ENCODE data around the gene GIPC2. TPM values are rescaled to one million over a fixed set of nuclear protein-coding genes. Genes with fewer than 3 reads are reported as not detected.

GIPC2 gene
- total RNA-seq, 1 experiment from 2014 or later, result 0.07 TPM

GRCh38 chr1:78165816-78166215, 120.0 kb downstream of the GIPC2 start:
- no peaks in the 10 kb centered on the region for H3K4me1 ChIP-seq (ENCODE audit: control insufficient read depth in 1 of 2, insufficient read depth in 2 of 2, low read length in 2 of 2)
- no peaks in the 10 kb centered on the region for H3K79me2 ChIP-seq (ENCODE audit: insufficient read depth, low read length)
- no peaks in the 10 kb centered on the region for H3K27me3 ChIP-seq (ENCODE audit: insufficient read depth, low read length)
- DNase-seq (ENCODE audit: low read depth, low spot score), result no peak
- no peak overlapping the region for H3K27ac ChIP-seq (ENCODE audit: low read depth, low read length)
- ChIA-PET RAD21 (ENCODE audit: low non-redundant PET in 1 of 2, low total read pairs in 2 of 2, uncharacterized antibody in 2 of 2, unreplicated experiment in 2 of 2) (no interaction called here), POLR2A (no interaction called here), CTCF (no interaction called here)
- TF ChIP-seq SIN3A (IDR thresholded peaks at IDR 0.05; ENCODE audit: low read depth) (no peak), ZBTB33 (IDR thresholded peaks at IDR 0.05; ENCODE audit: extremely low read depth, insufficient replicate concordance, low read length) (no peak), FOSL1 (IDR thresholded peaks at IDR 0.05; ENCODE audit: low read depth) (no peak), POLR2A (IDR thresholded peaks at IDR 0.05; ENCODE audit: borderline replicate concordance, extremely low read depth, insufficient read depth, insufficient read length) (no peak), ZFX (IDR thresholded peaks at IDR 0.05) (no peak), TCF7L2 (IDR thresholded peaks at IDR 0.05; ENCODE audit: borderline replicate concordance, extremely low read depth, insufficient read depth, insufficient read length) (no peak), EZH2phosphoT487 (IDR thresholded peaks at IDR 0.05; ENCODE audit: borderline replicate concordance) (no peak)
- intact Hi-C loops (cut with micrococcal nuclease), result no loop called here
- H4K20me1 ChIP-seq (ENCODE audit: insufficient read depth), result no peaks in the 10 kb centered on the region
- no peak overlapping the region for H3K4me2 ChIP-seq (ENCODE audit: low read length)
- no peaks in the 10 kb centered on the region for H3K9me3 ChIP-seq (ENCODE audit: control insufficient read depth in 1 of 2, insufficient read depth in 1 of 2, low read depth in 1 of 2, low read length in 2 of 2)
- no TSS peak for BruUV-seq (replicated peaks)
- H2AFZ ChIP-seq (ENCODE audit: low read depth, low read length, poor library complexity, severe bottlenecking), result no peak overlapping the region
- no peak overlapping the region for H3K4me3 ChIP-seq (replicated peaks in 1 of 2; ENCODE audit: low read depth in 1 of 2, low read length in 2 of 2)
- ATAC-seq, result no peak
- H3K36me3 ChIP-seq (ENCODE audit: control insufficient read depth in 1 of 2, insufficient read depth in 2 of 2, low read length in 2 of 2), result no peaks in the 10 kb centered on the region
- H3K9ac ChIP-seq (ENCODE audit: low read length), result no peak overlapping the region
- no peaks in the 10 kb centered on the region for H3K9me2 ChIP-seq (ENCODE audit: insufficient read depth)

- TF ChIP-seq ATF3 (IDR thresholded peaks at IDR 0.05), result no peak
- TF ChIP-seq CBX3 (IDR thresholded peaks at IDR 0.05; ENCODE audit: low read depth), result no peak
- TF ChIP-seq ZNF274 (IDR thresholded peaks at IDR 0.05; ENCODE audit: low read depth, low read length), result no peak
- no peak for TF ChIP-seq EZH2phosphoT487 (IDR thresholded peaks at IDR 0.05; ENCODE audit: borderline replicate concordance)
- no peak for TF ChIP-seq POLR2A (IDR thresholded peaks at IDR 0.05; ENCODE audit: borderline replicate concordance, extremely low read depth, insufficient read depth, insufficient read length)
- no peak for TF ChIP-seq YY1 (IDR thresholded peaks at IDR 0.05; ENCODE audit: extremely low read depth, insufficient replicate concordance, low read depth, low read length)
- TF ChIP-seq ZFX (IDR thresholded peaks at IDR 0.05), result no peak
- TF ChIP-seq POLR2AphosphoS5 (IDR thresholded peaks at IDR 0.05; ENCODE audit: low read depth, low read length), result no peak
- Histone ChIP-seq H3K4me1 (ENCODE audit: control insufficient read depth in 1 of 2, insufficient read depth in 2 of 2, low read length in 2 of 2) (no peaks in the 10 kb centered on the region), H3K36me3 (ENCODE audit: control insufficient read depth in 1 of 2, insufficient read depth in 2 of 2, low read length in 2 of 2) (no peaks in the 10 kb centered on the region), H3K4me3 (replicated peaks in 1 of 2; ENCODE audit: low read depth in 1 of 2, low read length in 2 of 2) (no peak overlapping the region), H3K27ac (ENCODE audit: low read depth, low read length) (no peak overlapping the region), H3K4me2 (ENCODE audit: low read length) (no peak overlapping the region), H2AFZ (ENCODE audit: low read depth, low read length, poor library complexity, severe bottlenecking) (no peak overlapping the region), H3K79me2 (ENCODE audit: insufficient read depth, low read length) (no peaks in the 10 kb centered on the region), H3K9ac (ENCODE audit: low read length) (no peak overlapping the region), H3K27me3 (ENCODE audit: insufficient read depth, low read length) (no peaks in the 10 kb centered on the region), H4K20me1 (ENCODE audit: insufficient read depth) (no peaks in the 10 kb centered on the region), H3K9me2 (ENCODE audit: insufficient read depth) (no peaks in the 10 kb centered on the region), H3K9me3 (ENCODE audit: control insufficient read depth in 1 of 2, insufficient read depth in 1 of 2, low read depth in 1 of 2, low read length in 2 of 2) (no peaks in the 10 kb centered on the region)
- no TSS peak for BruUV-seq (replicated peaks)
- intact Hi-C loops (cut with micrococcal nuclease), result no loop called here
- ATAC-seq (no peak), DNase-seq (ENCODE audit: low read depth, low spot score) (no peak)
- RAD21 ChIA-PET (ENCODE audit: low non-redundant PET in 1 of 2, low total read pairs in 2 of 2, uncharacterized antibody in 2 of 2, unreplicated experiment in 2 of 2), result no interaction called here
- POLR2A ChIA-PET, result no interaction called here
- CTCF ChIA-PET, result no interaction called here
Measured at GRCh38 chr1:78168306-78168705, 122.5 kb downstream of the GIPC2 start.

Measured in HCT116 (cell line).